ENCODE measurements around the gene IFITM1.
A peak's percentile ranks its signal among the peaks of the same experiment; 100 is the strongest.

Gene IFITM1

DNA sequence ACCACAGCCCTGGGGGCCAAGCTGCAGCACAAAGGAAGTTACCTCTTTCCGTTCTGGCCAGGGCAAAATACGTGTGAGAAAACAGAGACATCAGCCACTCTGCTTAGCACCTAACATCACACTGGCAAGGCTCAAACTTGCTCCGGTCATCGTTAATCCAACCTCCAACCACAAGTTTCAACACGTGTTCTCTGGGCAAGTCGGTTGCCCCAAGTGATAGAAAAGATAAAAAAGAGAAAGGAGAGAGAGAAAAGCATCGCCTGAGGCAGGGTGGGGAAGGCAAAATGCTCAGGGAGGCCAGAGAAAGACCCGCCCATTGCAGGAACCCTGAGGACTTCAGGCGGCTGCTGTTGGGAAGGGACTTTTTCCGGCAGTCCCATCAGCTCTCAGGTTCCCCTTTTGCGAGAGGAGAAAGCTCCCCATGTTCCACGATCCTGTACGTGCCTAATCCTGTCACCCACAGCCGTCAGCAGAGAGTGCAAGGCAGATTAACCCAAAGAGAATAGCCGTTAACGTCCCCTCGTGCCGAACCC, 36.9 kb downstream of the IFITM1 start:
- in situ Hi-C loops (cut with HindIII; ENCODE audit: low pct_unique_long_range_greater_than_20kb, low sequenced_read_pairs): no loop called here
- peak in 1 of 2 experiments; percentile 68 for DNase-seq (ENCODE audit: low read depth in 1 of 2, low spot score in 1 of 2)
- TF ChIP-seq JUND (IDR thresholded peaks at IDR 0.05; ENCODE audit: low read depth): no peak

DNA sequence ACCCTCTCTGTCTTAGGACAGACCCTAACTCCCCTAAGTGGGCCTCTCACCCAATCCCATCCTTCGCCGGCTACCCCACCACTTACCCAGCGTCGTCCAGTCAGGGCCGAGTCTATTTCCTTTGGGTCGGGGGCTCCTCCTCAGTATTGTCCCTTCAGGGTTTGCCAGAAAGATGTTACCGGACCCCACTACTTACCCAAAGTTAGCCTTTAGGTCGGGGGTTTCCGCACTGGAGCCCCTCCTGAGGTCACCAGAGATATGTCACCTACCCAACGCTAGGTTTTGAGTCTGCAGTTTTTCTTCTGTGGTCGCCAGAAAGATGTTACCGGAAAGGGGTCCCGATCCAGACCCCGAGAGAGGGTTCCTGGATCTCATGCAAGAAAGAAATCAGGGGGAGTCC, 37.6 kb downstream of the IFITM1 start:
- in situ Hi-C loops (cut with HindIII; ENCODE audit: low pct_unique_long_range_greater_than_20kb, low sequenced_read_pairs): no loop called here
- no peak for TF ChIP-seq JUND (IDR thresholded peaks at IDR 0.05; ENCODE audit: low read depth)
- no peak for DNase-seq (ENCODE audit: low read depth in 1 of 2, low spot score in 1 of 2)

DNA sequence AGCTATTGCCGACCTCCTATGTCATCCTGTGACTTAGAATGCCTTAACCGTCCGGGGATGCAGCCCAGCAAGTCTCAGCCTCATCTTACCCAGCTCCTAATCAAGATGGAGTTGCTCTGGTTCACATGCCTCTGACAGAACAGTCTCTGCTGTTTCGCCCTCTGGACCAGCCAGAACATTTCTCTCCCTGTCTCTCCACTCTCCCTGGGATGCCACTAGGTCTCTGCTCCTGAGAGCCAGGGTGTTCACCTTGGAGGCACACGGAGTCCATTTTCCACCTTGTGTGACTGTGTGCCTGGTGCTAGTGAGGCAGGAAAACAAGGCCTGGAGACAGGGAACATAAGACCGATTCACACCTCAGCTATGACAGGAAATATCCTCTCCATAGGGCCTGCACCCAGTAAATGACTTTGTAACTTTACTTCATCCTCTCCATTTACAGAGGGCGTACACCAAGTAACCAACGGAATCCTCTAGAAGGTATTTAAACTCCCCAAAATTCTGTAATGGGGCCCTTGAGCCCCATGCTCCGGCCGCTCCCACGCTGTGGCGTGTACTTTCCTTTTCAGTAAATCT, 38.7 kb downstream of the IFITM1 start:
- TF ChIP-seq JUND (IDR thresholded peaks at IDR 0.05; ENCODE audit: low read depth): no peak
- no peak for DNase-seq (ENCODE audit: low read depth in 1 of 2, low spot score in 1 of 2)
- in situ Hi-C loops (cut with HindIII; ENCODE audit: low pct_unique_long_range_greater_than_20kb, low sequenced_read_pairs): no loop called here

DNA sequence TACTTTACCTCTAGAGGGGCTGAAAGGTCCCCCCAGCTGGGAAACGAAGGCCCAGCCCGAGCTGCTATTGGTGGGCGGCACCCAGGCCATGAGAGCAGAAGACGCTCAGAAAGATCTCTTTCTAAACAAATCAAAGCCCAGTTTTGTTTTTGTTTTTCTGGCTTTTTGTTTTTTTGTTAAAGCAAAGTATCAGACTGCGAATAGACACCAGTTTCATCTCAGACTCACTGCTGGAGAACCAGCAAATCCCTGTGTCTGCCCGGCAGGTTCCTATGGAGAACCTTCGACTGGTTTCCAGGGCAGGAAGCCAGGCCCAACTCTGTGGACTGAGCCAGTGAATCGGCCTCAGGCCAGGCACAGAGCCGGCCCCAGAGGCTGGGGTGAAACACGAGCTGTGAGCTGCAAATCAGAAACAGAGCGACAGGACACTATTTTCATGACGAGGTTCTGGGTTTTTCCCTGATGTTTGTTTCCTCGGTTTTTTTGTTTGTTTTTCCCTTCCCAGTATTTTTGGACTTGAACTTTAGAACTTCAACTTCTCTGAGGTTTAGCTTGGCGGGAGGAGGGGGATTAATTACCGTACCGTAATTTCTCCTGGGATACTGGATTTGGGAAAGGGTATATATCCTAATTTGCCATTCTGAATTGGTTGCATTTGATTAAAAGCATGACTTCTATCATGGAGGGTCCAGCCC, 39.5 kb downstream of the IFITM1 start:
- peak in 1 of 2 experiments; percentile 65 for DNase-seq (ENCODE audit: low read depth in 1 of 2, low spot score in 1 of 2)
- in situ Hi-C loops (cut with HindIII; ENCODE audit: low pct_unique_long_range_greater_than_20kb, low sequenced_read_pairs): no loop called here
- TF ChIP-seq JUND (IDR thresholded peaks at IDR 0.05; ENCODE audit: low read depth): no peak

DNA sequence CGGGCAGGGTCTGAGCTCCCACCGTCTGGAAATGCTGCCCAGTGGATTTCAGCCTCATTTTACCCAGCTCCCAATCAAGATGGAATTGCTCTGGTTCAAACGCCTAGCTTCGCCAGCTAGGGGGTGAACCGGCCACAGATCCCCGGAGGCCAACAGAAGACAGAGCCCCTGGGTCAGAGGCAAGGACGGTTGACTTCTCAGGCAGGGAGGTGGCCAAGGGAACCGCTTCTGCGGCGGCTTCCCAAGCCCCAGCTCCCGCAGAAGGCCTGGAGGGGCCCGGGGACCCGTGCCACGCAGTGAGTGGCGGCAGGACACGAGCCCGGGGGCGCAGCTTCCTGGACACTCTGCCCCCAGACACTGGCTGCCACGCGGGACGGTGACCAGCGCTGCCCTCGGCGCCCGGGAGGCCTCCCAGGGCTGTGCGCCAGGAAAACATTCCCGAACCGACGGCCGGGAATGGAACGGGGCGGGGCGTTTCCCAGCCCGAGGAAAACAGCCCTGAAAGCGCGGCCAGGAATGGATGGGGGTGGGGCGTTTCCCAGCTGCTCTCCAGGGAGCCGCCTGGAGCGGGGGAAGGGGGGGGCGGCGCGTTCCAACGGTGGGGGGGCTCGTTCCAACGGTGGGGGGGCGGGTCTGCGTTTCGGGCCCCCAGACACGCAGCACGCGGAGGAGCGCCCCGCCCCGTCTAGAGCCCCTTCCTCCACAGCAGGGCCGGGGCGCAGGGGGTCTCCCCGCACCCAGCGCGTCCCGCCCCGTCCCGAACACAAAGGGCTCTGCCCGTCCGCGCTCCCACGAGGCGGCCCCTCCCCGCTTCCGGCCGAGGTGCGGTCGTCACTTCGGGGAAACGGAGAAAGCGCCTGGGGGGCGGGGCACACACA, 42.0 kb downstream of the IFITM1 start:
- DNase-seq (ENCODE audit: low read depth in 1 of 2, low spot score in 1 of 2): peak; percentile 59 to 90
- in situ Hi-C loops (cut with HindIII; ENCODE audit: low pct_unique_long_range_greater_than_20kb, low sequenced_read_pairs): no loop called here
- TF ChIP-seq JUND (IDR thresholded peaks at IDR 0.05; ENCODE audit: low read depth): no peak

DNA sequence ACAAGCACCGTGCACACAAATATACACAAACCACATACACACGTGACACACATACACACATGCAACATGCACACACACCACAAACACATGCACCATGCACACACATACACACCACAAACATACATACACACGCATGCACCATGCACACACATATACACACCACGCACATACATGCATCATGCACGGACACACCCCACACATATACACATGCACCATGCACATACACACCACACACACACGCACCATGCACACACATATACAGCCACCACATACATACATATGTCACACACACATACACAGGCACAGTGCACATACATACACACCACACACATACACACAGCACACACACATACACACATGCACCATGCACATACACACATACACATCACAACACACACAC, 42.8 kb downstream of the IFITM1 start:
- TF ChIP-seq JUND (IDR thresholded peaks at IDR 0.05; ENCODE audit: low read depth): no peak
- in situ Hi-C loops (cut with HindIII; ENCODE audit: low pct_unique_long_range_greater_than_20kb, low sequenced_read_pairs): no loop called here
- no peak for DNase-seq (ENCODE audit: low read depth in 1 of 2, low spot score in 1 of 2)

DNA sequence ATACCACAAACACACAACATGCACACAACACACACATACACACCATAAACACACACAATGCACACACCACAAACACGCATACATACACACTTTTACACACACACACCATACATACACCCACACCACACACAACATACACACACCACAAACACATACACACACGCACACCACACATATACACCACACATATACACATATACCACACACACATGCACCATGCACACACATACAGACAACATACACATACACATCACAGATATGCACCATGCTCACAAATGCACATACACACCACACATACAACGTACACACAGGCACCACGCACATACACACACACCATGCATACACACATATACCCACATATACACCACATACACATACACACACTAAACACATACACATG, 43.7 kb downstream of the IFITM1 start:
- TF ChIP-seq JUND (IDR thresholded peaks at IDR 0.05; ENCODE audit: low read depth): no peak
- no peak for DNase-seq (ENCODE audit: low read depth in 1 of 2, low spot score in 1 of 2)
- in situ Hi-C loops (cut with HindIII; ENCODE audit: low pct_unique_long_range_greater_than_20kb, low sequenced_read_pairs): no loop called here

DNA sequence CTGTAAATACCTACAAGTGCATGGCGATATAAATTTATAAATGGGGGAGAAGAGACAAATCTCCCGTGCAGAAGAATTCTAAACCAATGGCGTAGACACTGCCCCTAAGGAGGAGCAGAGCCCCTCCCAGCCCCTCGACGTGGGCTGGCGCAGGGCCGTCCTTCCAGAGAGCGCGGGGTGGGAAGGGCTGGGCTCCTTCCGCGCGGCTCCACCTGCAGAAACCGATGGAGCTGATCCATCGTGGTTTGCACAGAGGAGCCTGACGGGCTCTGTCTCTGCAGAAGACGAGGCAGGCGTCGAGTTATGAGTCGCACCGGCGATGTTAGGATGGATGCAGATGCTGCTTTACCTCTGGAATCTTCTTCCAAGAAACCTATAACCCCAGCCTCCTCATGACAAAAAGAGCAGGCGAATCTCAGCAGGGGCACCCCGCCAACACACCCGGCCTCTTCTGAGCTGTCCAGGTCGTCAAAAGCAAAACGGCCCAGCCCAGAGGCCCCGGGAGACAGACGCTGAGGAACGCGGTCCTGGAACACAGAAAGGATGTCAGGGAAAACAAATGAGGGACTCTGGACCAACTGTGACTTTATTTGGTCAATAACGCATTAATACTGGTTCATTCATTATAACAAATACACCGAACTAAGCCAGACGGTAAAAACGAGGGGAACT, 44.4 kb downstream of the IFITM1 start:
- no peak for DNase-seq (ENCODE audit: low read depth in 1 of 2, low spot score in 1 of 2)
- TF ChIP-seq JUND (IDR thresholded peaks at IDR 0.05; ENCODE audit: low read depth): no peak
- in situ Hi-C loops (cut with HindIII; ENCODE audit: low pct_unique_long_range_greater_than_20kb, low sequenced_read_pairs): no loop called here

DNA sequence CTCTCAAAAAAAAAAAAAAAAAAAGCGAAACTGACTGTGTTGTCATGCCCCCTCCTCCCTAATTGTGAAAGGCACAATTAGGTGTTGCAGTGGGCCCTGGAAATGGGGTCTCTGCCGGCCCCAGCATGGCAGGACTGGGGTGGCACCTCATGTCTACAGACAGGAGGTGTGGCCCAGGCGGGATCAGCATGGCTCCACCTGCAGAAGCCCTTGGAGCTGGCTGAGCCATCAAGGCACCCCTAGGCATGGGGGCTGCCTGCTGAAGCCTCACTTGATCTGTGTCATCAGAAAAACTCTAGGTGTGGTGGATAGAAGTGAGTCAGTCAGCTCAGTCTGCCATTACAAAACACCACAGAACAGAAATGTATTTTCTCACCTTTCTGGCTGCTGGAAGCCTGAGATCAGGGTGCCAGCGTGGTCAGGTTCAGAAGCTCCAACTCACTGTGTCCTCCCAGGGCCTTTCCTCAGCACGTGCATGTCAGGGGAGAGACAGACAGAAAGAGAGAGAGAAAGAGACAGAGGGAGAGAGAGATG, 45.4 kb downstream of the IFITM1 start:
- no peak for TF ChIP-seq JUND (IDR thresholded peaks at IDR 0.05; ENCODE audit: low read depth)
- no peak for DNase-seq (ENCODE audit: low read depth in 1 of 2, low spot score in 1 of 2)
- in situ Hi-C loops (cut with HindIII; ENCODE audit: low pct_unique_long_range_greater_than_20kb, low sequenced_read_pairs): no loop called here

DNA sequence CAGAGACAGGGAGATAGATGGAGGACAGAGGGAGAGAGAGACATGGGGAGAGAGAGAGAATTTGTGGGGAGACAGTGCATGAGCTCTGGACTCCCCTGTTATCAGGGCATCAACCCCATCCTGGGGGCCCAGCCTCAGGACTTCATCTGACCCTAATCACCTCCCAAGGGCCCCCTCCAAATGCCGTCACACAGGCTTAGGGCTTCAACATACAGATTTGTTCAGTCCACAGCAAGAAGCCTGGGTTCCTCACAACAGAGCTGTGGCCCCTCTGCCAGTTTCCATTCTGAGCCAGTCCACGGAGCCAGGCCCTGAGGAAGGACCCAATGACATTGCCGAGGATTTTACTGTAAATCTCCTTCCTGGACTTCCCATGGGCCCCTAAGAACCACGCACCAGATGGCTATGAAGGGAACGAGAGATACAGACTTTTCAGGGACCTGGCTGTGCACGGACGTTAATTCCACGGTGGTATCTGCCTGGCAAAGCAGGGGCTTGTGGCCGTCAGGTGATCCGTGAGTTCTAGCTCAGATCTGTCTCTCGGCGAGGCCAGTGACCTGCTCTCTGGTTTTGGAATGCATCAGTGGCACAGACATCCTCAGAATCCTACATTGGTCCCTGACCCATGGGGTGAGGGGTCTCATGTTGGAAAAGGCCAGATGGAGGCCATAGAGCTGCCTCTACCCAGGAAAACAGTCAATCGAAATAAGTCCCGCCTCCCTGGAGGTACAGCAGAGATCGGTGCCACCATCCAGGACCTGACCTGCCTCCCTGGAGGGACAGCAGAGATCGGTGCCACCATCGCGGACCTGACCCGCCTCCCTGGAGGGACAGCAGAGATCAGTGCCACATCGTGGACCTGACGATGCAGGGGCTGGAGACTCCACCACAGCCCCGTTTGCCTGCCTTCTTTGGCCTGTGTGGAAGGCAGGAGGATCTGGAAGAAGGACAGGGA, 46.8 kb downstream of the IFITM1 start:
- no peak for DNase-seq (ENCODE audit: low read depth in 1 of 2, low spot score in 1 of 2)
- in situ Hi-C loops (cut with HindIII; ENCODE audit: low pct_unique_long_range_greater_than_20kb, low sequenced_read_pairs): no loop called here
- no peak for TF ChIP-seq JUND (IDR thresholded peaks at IDR 0.05; ENCODE audit: low read depth)

Measured in T47D (cell line).